GM08714 (cell line): ENCODE measurements around the gene PDCD1.
"Not testable (repeated sequence)": the region's sequence is repeated elsewhere in the genome, so short reads cannot be mapped to it uniquely, and the experiment has no call there.

Experiments
- H3K4me3 ChIP-seq: fragments of 200-500 bp; sonication (Bioruptor generic); 2 replicates; pipeline ENCODE4 v1.5.1; 2014; ENCODE audit warnings: mild to moderate bottlenecking, low read length, inconsistent platforms
- ZNF274 ChIP-seq: IDR thresholded peaks from 2 replicates; pipeline ENCODE4 v1.6.1; 2012; ENCODE audit warnings: mild to moderate bottlenecking, low read depth, low read length

PDCD1 gene

GRCh38 chr2:241876528-241877196 lies 18.0 kb upstream of the PDCD1 start:
- TF ChIP-seq ZNF274: no peak
- H3K4me3 ChIP-seq: no peak overlapping the region

GRCh38 chr2:241875754-241876527 lies 17.2 kb upstream of the PDCD1 start:
- H3K4me3 ChIP-seq: not testable (repeated sequence)

GRCh38 chr2:241874277-241874925 lies 15.7 kb upstream of the PDCD1 start:
- H3K4me3 ChIP-seq: no peak overlapping the region
- TF ChIP-seq ZNF274: no peak

GRCh38 chr2:241873803-241874110 lies 15.1 kb upstream of the PDCD1 start:
- H3K4me3 ChIP-seq: no peak overlapping the region
- TF ChIP-seq ZNF274: no peak

GRCh38 chr2:241873081-241873802 lies 14.5 kb upstream of the PDCD1 start:
- no peak overlapping the region for H3K4me3 ChIP-seq
- no peak for TF ChIP-seq ZNF274

GRCh38 chr2:241872313-241872642 lies 13.6 kb upstream of the PDCD1 start:
- TF ChIP-seq ZNF274: no peak
- no peak overlapping the region for H3K4me3 ChIP-seq

- TF ChIP-seq ZNF274: no peak
- H3K4me3 ChIP-seq: no peak overlapping the region
These were observed 13.0 kb upstream of the PDCD1 start for GRCh38 chr2:241871538-241872312.

GRCh38 chr2:241870611-241871537 lies 12.2 kb upstream of the PDCD1 start:
- no peak for TF ChIP-seq ZNF274
- H3K4me3 ChIP-seq: no peak overlapping the region

- no peak overlapping the region for H3K4me3 ChIP-seq
- no peak for TF ChIP-seq ZNF274
These were observed 11.4 kb upstream of the PDCD1 start for GRCh38 chr2:241870081-241870541.

GRCh38 chr2:241869087-241869961 lies 10.6 kb upstream of the PDCD1 start, which contains the start of gene RTP5:
TSS of gene RTP5 (plus strand) at chr2:241869729. CDS start at chr2:241869757, 28 bp downstream.
- H3K4me3 ChIP-seq: no peak within 1 kb of the TSS

GRCh38 chr2:241868661-241869081 lies 10.0 kb upstream of the PDCD1 start:
- no peak for TF ChIP-seq ZNF274
- no peak overlapping the region for H3K4me3 ChIP-seq

More at GRCh38 chr2:241869087-241869961, 10.6 kb upstream of the PDCD1 start, which contains the start of gene RTP5:
- no peak for TF ChIP-seq ZNF274
